HG03139 (cell line): Measurements from ENCODE around the gene ANKS1B.
"Not testable (repeated sequence)": the region's sequence is repeated elsewhere in the genome, so short reads cannot be mapped to it uniquely, and the experiment has no call there.

Experiments used
- ATAC-seq: cut with Tn5 transposase; IDR thresholded peaks from one replicate; pipeline ENCODE4 v1.9.1; 2021; ENCODE audit not compliant: unreplicated experiment

ANKS1B gene

GRCh38 chr12:99389751-99390150, 595.0 kb downstream of the ANKS1B start:
- ATAC-seq = no peak

DNA sequence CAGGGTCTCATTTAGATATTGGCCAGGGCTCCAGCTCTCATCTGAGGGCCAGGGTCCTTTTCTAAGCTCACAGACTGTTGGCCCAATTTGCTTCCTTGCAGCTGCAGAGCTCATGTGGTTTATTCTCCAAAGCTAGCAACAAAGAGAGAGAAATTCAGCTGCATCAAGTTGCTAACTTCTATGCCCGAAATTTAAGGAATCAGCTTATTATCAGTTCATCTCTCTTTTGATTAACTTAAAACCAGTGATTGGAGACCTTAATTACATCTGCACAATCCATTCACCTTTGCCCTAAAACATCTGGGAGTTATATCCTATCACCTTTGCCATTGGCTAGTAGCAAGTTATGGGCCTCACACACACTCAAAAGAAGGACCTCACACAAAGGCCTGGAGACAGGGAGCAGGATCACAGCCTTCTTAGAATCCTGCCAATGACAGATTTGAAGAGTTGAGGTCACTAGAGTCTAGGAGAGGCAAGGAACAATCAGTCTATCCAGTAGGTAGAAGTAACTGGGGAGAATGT, 596.0 kb downstream of the ANKS1B start:
- no peak for ATAC-seq

DNA sequence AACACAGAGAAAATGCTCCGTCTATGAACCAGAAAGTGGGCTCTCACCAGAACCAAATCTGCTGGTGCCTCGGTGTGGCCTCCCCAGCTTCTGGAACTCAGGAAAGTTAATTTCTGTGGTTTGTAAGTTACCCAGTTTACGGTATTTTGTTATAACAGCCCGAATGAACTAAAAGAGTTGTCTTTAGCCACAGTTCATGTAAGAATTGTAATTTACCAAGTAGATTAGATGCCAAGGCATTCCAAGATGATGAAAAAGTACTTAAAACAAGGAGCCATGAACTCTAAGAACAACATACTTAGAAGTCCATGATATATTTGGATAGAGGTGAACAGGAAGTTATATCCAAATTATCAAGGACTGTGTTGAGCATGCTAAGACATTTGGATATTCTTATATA, 597.1 kb downstream of the ANKS1B start:
- no peak for ATAC-seq

- ATAC-seq = no peak
Observed at GRCh38 chr12:99386907-99387306, 597.8 kb downstream of the ANKS1B start.

- ATAC-seq = no peak
Observed at GRCh38 chr12:99383258-99383657, 601.5 kb downstream of the ANKS1B start.

DNA sequence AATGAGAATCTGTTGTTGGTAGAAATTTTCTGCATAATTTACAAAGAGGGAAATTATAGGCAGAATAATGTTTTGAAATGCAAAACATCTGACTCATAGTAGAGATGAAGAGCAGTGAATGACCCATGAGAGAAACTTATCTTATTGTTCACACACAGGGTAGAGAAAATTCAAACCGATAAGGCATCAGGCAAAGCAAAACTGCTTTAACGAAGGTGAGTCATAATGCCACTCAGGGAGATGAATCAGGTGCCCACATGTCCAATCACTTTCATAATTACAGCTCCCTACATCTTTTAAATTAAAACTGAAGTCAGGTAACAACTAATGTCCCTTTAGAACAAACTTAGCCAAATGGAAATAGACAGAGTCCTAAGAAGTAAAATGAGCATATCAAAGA, 602.7 kb downstream of the ANKS1B start:
- ATAC-seq = peak; percentile 88

GRCh38 chr12:99380701-99381100, 604.0 kb downstream of the ANKS1B start:
- no peak for ATAC-seq

DNA sequence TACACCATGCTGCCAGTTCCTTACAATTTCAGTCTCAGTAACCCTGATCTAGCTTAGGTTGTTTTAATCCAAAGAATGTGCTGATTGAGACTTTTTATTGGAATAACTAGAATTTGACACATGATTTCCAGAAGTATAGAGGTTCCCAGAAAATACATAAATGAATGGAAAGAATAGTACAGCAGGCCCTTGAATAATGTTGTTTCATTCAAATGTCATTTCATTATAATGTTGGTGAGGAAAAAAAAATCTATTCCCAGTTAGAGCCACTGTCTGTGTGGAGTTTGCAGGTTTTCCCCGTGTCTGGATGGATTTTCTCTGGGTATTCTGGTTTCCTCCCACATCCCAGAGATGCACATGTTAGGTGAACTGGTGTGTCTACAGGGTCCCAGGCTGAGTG, 610.7 kb downstream of the ANKS1B start:
- ATAC-seq = no peak

- no peak for ATAC-seq
Observed at GRCh38 chr12:99372257-99372920, 612.3 kb downstream of the ANKS1B start.

DNA sequence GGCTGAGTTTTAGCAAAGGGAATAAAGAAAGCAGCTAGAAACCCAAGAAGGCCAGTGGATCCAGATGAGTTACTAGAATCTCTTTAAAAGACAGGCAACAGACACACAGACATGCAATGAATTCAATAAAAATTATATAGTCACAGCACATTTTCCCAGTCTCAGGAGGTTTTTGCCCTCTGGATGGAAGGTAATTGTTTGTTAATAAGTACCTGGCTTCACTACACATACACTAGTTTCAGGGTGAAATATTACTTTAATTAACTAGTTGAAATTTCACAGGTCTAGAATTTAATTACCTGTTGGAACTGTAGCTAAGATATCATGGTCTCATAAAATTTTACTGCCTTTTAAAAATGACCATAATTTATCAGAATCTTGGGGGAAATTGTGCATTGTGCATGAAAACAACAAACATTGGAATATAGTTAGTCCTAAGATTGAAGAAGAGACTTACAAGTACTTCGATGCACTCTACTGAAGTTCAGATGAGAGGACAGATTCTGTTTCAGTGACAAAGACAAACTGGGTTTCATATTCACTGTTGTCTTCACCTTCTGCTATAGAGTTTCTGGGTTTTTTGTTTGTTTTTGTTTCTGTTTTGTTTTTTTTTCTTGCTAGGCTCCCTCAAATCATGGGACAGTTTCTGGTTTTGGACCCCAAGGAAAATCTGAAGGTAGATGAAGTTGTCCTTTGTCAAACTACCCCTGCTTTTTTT, 614.2 kb downstream of the ANKS1B start:
- no peak for ATAC-seq

GRCh38 chr12:99367181-99367580, 617.6 kb downstream of the ANKS1B start:
- ATAC-seq = no peak

DNA sequence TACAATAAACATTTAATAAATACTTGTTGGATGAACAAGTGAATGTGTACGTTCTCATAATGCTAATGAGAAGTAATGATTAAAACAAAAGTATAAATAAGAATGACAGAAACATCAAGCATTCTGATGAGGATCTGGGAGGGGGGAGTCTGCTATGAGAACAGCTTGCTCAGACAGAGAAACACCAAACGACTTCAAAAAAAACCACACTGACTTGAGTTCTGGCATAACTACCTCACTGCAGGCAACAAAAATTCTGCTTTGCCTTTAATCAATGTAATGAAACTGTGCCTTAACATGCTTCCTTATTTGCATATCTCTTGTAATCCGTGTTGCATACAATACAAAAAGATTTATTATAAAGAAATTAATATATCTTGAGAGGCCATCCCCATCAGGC, 632.5 kb downstream of the ANKS1B start:
- ATAC-seq = no peak

DNA sequence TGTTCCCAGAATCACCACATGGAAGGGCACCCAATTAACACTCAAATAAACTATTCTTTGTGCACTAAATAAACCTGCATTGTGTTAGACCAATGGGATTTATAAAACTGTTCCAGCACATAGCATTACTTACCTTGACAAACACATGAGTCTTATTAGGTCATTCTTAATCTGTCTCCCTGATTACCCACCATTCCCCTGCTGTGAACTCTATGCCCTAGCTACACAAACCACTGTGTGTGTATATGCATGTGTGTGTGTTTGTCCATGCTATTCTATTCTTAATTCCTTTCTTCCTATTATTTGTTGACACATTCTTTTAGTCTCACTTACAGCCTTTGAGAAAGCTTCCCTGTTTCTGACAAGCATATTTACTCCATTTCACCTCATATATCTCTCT, 640.8 kb downstream of the ANKS1B start:
- no peak for ATAC-seq

- no peak for ATAC-seq
Observed at GRCh38 chr12:99339663-99340062, 645.1 kb downstream of the ANKS1B start.

- no peak for ATAC-seq
Observed at GRCh38 chr12:99334285-99335056, 650.3 kb downstream of the ANKS1B start.

GRCh38 chr12:99332936-99333591, 651.7 kb downstream of the ANKS1B start:
- ATAC-seq = no peak

GRCh38 chr12:99330216-99330615, 654.5 kb downstream of the ANKS1B start:
- ATAC-seq = no peak

- ATAC-seq = not testable (repeated sequence)
Observed at GRCh38 chr12:99321210-99321609, 663.5 kb downstream of the ANKS1B start.

GRCh38 chr12:99311373-99311772, 673.4 kb downstream of the ANKS1B start:
- no peak for ATAC-seq

DNA sequence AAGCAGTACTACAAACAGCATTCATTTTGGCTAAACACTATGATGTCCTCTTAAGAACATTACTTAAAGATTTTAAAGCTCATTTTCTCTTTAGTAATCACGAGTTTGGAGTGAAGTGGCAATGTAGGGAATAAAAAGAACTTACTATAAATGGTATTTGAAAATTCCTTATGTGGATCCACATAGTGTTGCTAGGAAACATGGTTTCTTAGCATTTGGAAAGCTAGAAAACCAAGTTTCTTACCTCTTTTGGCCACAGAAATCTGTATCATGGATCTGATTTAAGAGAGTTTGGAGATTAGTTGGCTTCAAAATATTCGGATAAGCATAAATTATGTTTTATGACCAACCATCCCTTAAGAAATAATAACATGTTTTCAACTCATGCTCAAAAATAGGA, 674.9 kb downstream of the ANKS1B start:
- no peak for ATAC-seq

GRCh38 chr12:99302874-99303273, 681.9 kb downstream of the ANKS1B start:
- no peak for ATAC-seq
